PC-9 (cell line): ENCODE data around the gene ST6GALNAC3. TPM values are rescaled to one million over a fixed set of nuclear protein-coding genes. Genes with fewer than 3 reads are reported as not detected.

Experiments used
- BruUV-seq: library from RNA; stranded (reverse); fragments of 400-500 nt; replicated peaks from 2 replicates; lab custom pipeline; 2021; lab: Mats Ljungman, UMichigan
- CTCF ChIA-PET: fragments of 300-600 bp; sonication (Branson Sonifier 250); formaldehyde crosslinking; loops from one replicate; lab custom pipeline; 2022; ENCODE audit warnings: antibody characterized with exemption; lab: Charles Lee
- POLR2A ChIA-PET: fragments of 300-600 bp; sonication (Branson Sonifier 250); formaldehyde crosslinking; loops from one replicate; lab custom pipeline; 2022; ENCODE audit warnings: antibody characterized with exemption; ENCODE audit not compliant: unreplicated experiment; lab: Charles Lee
- DNase-seq, 2 experiments: peaks; one replicate each; pipeline versions ENCODE4 v3.0.0 to v3.0.0-alpha.2; 2015 to 2022; ENCODE audit warnings: mixed read lengths in 1 of 2
- H2AFZ ChIP-seq: fragments of 200-600 bp; sonication (generic); 2 replicates; pipeline ENCODE4 v1.8.1; 2017; ENCODE audit warnings: antibody characterized with exemption
- H3F3A ChIP-seq: fragments of 200-600 bp; sonication (generic); 2 replicates; pipeline ENCODE4 v1.8.1; 2017; ENCODE audit warnings: antibody characterized with exemption, mild to moderate bottlenecking, low read depth; ENCODE audit not compliant: insufficient read depth
- H3K27ac ChIP-seq: fragments of 200-600 bp; sonication (generic); 2 replicates; pipeline ENCODE4 v1.6.1; 2016; ENCODE audit warnings: mixed run types
- H3K27me3 ChIP-seq: fragments of 200-600 bp; sonication (generic); 2 replicates; pipeline ENCODE4 v1.6.1; 2016; ENCODE audit warnings: low read depth, mixed run types; ENCODE audit not compliant: insufficient read depth
- H3K36me3 ChIP-seq: fragments of 200-600 bp; sonication (generic); 2 replicates; pipeline ENCODE4 v1.6.1; 2016; ENCODE audit warnings: low read depth, mixed run types
- H3K4me1 ChIP-seq: fragments of 200-600 bp; sonication (generic); replicated peaks from 2 replicates; pipeline ENCODE4 v1.6.1; 2016; ENCODE audit warnings: mixed run types; ENCODE audit not compliant: insufficient read depth
- H3K4me2 ChIP-seq: fragments of 200-600 bp; sonication (generic); 2 replicates; pipeline ENCODE4 v1.6.1; 2017; ENCODE audit warnings: mixed run types
- H3K4me3 ChIP-seq: fragments of 200-600 bp; sonication (generic); 2 replicates; pipeline ENCODE4 v1.6.1; 2016; ENCODE audit warnings: mixed run types
- H3K79me2 ChIP-seq: fragments of 200-600 bp; sonication (generic); 2 replicates; pipeline ENCODE4 v1.6.1; 2017; ENCODE audit warnings: low read depth, mixed run types
- H3K9me2 ChIP-seq: fragments of 200-600 bp; sonication (generic); 2 replicates; pipeline ENCODE4 v1.8.1; 2017; ENCODE audit warnings: mild to moderate bottlenecking; ENCODE audit not compliant: insufficient read depth
- H3K9me3 ChIP-seq: fragments of 200-600 bp; sonication (generic); 2 replicates; pipeline ENCODE4 v1.8.1; 2016; ENCODE audit warnings: low read depth; ENCODE audit not compliant: insufficient read depth
- H4K20me1 ChIP-seq: fragments of 200-600 bp; sonication (generic); 2 replicates; pipeline ENCODE4 v1.8.1; 2017; ENCODE audit not compliant: insufficient read depth
- CTCF ChIP-seq: fragments of 200-600 bp; sonication (generic); conservative IDR thresholded peaks from 2 replicates; pipeline ENCODE4 v1.6.1; 2017; ENCODE audit warnings: mixed run types, antibody characterized with exemption, mild to moderate bottlenecking, moderate library complexity
- EZH2 ChIP-seq: fragments of 200-600 bp; sonication (generic); IDR thresholded peaks from 2 replicates; pipeline ENCODE4 v1.8.0; 2017; ENCODE audit warnings: antibody characterized with exemption, low read depth
- intact Hi-C: fragments of 100-400 bp; cut with micrococcal nuclease; formaldehyde crosslinking; loops from one replicate; pipeline ENCODE4 v1.10.0; 2022; ENCODE audit not compliant: unreplicated experiment
- total RNA-seq: library from RNA; stranded (reverse); gene quantifications from 2 replicates; pipeline ENCODE4 v1.2.3, GENCODE V29; 2021

The ST6GALNAC3 gene
- total RNA-seq, 1 experiment from 2014 or later, result 0.04 TPM

DNA sequence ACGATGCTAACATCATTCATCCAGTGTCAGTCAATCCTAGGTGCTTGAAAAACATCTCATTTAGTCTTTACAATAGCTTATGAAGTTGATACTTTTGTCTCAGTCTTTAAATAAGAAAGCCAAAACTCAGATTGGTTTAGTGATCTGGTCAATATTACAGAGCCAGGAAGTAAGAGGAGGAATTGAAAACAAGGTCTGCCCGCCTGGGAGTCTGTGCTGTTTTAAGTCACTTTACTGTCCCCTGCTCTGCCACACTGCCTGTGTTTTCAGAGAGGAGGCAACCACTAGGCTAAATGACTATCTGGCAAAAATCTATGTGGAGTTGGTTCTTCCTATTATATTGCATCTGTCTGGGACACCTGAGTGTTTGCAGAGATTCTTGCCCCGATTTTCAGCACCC, 62.3 kb downstream of the ST6GALNAC3 start:
- no peak overlapping the region for H3K4me3 ChIP-seq
- H3K79me2 ChIP-seq, result no peaks in the 10 kb centered on the region
- H3F3A ChIP-seq, result no peaks in the 10 kb centered on the region
- H3K36me3 ChIP-seq, result no peaks in the 10 kb centered on the region
- H3K9me3 ChIP-seq, result no peaks in the 10 kb centered on the region
- H4K20me1 ChIP-seq, result no peaks in the 10 kb centered on the region
- no peak overlapping the region for H3K27ac ChIP-seq
- no peak overlapping the region for H3K4me2 ChIP-seq
- H3K4me1 ChIP-seq, result no peaks in the 10 kb centered on the region
- BruUV-seq, result no TSS peak
- peaks cover 8% of the 10 kb centered on the region; the same call in 1 of the 2 replicates for H3K27me3 ChIP-seq
- TF ChIP-seq CTCF (no peak), EZH2 (no peak)
- POLR2A ChIA-PET, result no interaction called here
- CTCF ChIA-PET, result no interaction called here
- DNase-seq, result no peak
- intact Hi-C loops, result no loop called here
- H3K9me2 ChIP-seq, result no peaks in the 10 kb centered on the region
- no peak overlapping the region for H2AFZ ChIP-seq

- no peak overlapping the region for H2AFZ ChIP-seq
- no peaks in the 10 kb centered on the region for H3K9me2 ChIP-seq
- no peaks in the 10 kb centered on the region for H3K4me1 ChIP-seq
- H3K27ac ChIP-seq, result no peak overlapping the region
- POLR2A ChIA-PET, result no interaction called here
- no TSS peak for BruUV-seq
- no peaks in the 10 kb centered on the region for H3K79me2 ChIP-seq
- CTCF ChIA-PET, result no interaction called here
- peaks cover 8% of the 10 kb centered on the region; the same call in 1 of the 2 replicates for H3K27me3 ChIP-seq
- TF ChIP-seq CTCF (no peak), EZH2 (no peak)
- H3K4me3 ChIP-seq, result no peak overlapping the region
- no peak for DNase-seq
- H3K4me2 ChIP-seq, result no peak overlapping the region
- intact Hi-C loops, result no loop called here
- no peaks in the 10 kb centered on the region for H3K9me3 ChIP-seq
- H3K36me3 ChIP-seq, result no peaks in the 10 kb centered on the region
- H4K20me1 ChIP-seq, result no peaks in the 10 kb centered on the region
- H3F3A ChIP-seq, result no peaks in the 10 kb centered on the region
These were observed 63.2 kb downstream of the ST6GALNAC3 start for GRCh38 chr1:76137746-76138145.

DNA sequence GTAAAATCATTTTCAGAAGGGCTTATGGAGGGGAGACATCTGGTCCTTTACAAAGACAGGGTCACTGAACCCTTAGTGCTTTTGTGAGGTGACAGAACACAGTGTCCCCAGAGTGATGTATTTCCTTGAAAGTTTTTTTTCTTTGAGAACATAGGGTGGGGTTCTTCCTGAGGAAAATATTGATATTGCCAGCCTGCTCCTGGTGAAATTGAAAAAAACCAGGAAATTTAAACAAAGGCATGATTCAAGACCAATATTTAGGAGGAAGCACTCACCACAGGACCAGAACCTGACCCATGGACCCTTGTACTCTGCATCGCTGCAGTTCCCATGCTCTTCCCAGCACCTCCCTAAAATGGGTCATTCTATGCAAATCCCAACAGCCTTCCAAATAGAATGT, 63.7 kb downstream of the ST6GALNAC3 start:
- no peaks in the 10 kb centered on the region for H4K20me1 ChIP-seq
- H3F3A ChIP-seq, result no peaks in the 10 kb centered on the region
- BruUV-seq, result no TSS peak
- H3K4me3 ChIP-seq, result no peak overlapping the region
- intact Hi-C loops, result no loop called here
- H3K4me2 ChIP-seq, result no peak overlapping the region
- POLR2A ChIA-PET, result no interaction called here
- peaks cover 8% of the 10 kb centered on the region; the same call in 1 of the 2 replicates for H3K27me3 ChIP-seq
- no peak overlapping the region for H3K27ac ChIP-seq
- no peaks in the 10 kb centered on the region for H3K79me2 ChIP-seq
- no peaks in the 10 kb centered on the region for H3K9me3 ChIP-seq
- no peak overlapping the region for H2AFZ ChIP-seq
- CTCF ChIA-PET, result no interaction called here
- DNase-seq, result no peak
- no peaks in the 10 kb centered on the region for H3K36me3 ChIP-seq
- H3K9me2 ChIP-seq, result no peaks in the 10 kb centered on the region
- TF ChIP-seq EZH2, result no peak
- TF ChIP-seq CTCF, result no peak
- H3K4me1 ChIP-seq, result no peaks in the 10 kb centered on the region
